NCI-H82 (cell line): ENCODE data around the gene CASQ1.

ENCODE experiments used
- DNase-seq: peaks from one replicate; lab custom pipeline; 2025; lab: John Stamatoyannopoulos, UW

The CASQ1 gene

DNA sequence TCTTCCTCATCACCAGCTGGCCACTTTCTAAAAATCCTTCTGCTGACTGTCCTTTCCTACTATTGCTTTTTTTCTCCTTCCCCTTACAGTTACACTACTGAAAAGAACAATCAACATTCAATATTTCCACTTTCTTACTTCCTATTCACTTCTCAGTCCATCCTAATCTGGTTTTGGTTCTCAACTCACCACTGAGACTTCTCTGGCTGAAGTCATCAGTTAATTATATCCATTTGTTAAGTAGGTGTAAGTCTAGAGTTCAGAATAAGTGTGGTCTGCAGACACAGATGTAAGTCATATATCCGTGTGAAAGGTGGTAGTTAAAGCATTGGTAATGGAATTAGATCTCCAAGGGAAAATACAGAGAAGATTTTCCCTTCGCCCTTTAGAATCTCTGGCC, 36.2 kb downstream of the CASQ1 start:
- DNase-seq = no peak

- no peak for DNase-seq
These were observed 36.7 kb downstream of the CASQ1 start for GRCh38 chr1:160227034-160227433.

GRCh38 chr1:160227561-160227960, 37.2 kb downstream of the CASQ1 start:
- no peak for DNase-seq

DNA sequence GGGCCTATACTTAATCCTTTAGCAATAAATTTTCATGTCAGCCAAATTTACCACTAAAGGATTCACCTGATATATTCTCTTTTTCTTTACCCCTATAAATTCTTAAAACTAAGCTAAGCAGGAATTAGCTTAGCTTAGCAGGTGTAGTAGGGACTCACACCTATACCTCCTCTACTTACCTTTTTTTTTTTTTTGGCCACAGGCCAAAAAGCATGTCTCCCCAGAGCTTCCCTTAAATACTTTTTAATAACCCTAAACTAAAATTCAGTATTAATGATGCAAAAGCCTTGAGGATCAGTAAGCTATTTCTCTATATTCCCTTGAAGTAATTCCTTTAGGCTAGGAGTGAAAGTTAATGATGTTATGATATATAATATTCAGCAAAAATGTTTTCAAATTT, 38.1 kb downstream of the CASQ1 start:
- no peak for DNase-seq

DNA sequence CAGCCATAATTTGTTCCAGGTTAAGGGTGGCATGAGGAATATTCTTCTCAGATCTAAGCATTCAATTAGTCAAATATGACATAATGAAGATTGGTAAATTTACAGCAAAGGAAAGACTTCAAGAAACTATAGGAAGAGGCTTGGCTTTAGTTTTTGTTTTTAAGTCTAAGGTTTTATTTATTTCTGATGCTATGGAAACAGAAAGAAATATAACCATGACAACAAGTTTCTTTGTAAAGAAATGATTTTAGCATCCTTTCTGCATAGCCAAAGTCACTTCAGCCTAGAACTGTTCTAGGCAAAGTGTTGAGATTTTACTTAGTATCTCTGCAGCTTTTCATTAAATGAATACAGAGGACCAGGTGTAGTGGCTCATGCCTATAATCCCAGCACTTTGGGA, 42.5 kb downstream of the CASQ1 start:
- DNase-seq = no peak

GRCh38 chr1:160236806-160237205, 46.4 kb downstream of the CASQ1 start:
- no peak for DNase-seq

DNA sequence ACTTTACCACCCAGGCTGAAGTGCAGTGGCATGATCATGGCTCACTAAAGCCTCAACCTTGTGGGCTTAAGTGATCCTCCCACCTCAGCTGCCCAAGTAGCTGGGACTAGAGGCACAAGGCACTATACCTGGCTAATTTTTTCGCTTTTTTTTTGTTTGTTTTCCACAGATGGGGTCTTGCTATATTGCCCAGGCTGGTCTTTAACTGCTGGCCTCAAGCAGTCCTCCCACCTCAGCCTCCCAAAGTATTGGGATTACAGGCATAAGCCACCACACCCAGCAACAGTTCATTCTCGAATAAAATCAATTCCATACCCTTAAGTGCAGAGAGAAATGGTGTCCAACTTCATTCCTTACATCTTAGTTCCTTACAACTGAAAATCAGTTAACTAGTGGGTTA, 47.2 kb downstream of the CASQ1 start:
- DNase-seq = no peak

DNA sequence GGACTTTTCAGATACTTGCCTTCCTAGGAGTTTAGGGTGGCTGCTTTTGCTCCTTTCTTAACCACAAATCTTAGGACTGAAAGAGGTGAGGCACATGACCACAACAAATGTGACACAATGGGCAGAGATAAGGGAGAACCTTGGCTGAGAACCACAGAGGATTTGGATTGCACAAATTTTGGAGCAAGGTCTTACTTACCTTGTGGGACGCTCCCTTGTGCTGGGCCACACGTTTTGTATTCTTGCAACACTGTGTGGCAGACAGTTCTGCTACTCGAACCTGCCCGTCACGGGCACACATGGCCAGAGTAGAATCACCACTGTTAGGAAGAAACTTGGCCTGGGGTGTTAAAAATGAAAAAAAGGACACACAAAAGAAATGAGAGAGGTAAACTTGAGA, 48.0 kb downstream of the CASQ1 start:
- DNase-seq = no peak

- no peak for DNase-seq
These were observed 49.4 kb downstream of the CASQ1 start for GRCh38 chr1:160239582-160240299.

DNA sequence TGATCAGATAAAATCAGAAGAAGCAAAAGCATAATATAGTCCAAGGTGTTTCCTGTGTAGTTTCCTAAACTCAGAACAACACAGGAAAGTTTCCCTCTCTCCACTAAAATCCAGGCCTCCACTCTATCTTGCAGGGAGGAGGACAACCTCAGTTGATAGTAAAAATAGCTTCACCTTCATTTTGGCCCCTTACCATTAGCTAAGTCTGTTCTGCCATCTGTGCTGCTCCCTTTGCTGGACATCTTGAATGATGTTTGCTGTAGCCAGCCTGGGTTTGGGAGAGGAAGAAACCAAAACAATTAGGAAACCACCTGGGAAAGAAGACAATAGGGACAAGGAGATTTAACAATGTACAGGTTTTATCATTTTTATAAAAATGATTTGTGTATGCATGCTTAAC, 53.4 kb downstream of the CASQ1 start:
- no peak for DNase-seq

- DNase-seq = no peak
These were observed 53.8 kb downstream of the CASQ1 start for GRCh38 chr1:160244209-160244608.

DNA sequence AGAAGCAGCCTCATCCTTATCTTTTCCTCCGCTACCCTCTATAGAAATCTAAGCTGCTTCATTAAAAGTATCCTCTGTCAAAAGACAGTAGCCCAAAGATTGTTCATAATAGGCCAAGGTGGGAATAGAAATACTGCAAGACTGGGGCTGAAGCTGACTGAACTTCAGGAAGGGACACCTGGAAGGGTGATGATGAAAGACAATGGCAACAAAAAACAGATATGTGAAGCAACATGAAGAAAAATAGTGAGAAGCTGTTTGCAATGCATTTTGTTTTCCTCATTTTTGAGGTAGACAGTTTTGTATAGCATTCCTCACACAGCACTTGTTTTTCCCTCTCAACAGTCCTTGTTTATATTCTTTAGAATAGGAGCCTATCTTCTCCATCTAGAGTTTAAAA, 55.1 kb downstream of the CASQ1 start:
- no peak for DNase-seq

GRCh38 chr1:160247053-160247452, 56.7 kb downstream of the CASQ1 start:
- DNase-seq = peak; percentile 49

GRCh38 chr1:160251011-160251410, 60.6 kb downstream of the CASQ1 start:
- DNase-seq = no peak
